SK-N-MC (cell line): ENCODE results near the gene PXMP2.

ENCODE experiments used
- EZH2 ChIP-seq: fragments of 200-600 bp; sonication (generic); IDR thresholded peaks from one replicate; pipeline ENCODE4 v1.6.1; 2017; ENCODE audit warnings: antibody characterized with exemption
- FOXP2 ChIP-seq: optimal IDR thresholded peaks from 2 replicates; pipeline ENCODE3; 2011; ENCODE audit warnings: mild to moderate bottlenecking, moderate library complexity; ENCODE audit not compliant: insufficient read depth; ENCODE audit errors: extremely low read length, control extremely low read depth
- POLR2AphosphoS5 ChIP-seq: IDR thresholded peaks from 2 replicates; pipeline ENCODE4 v1.6.1; 2012; ENCODE audit warnings: mild to moderate bottlenecking, low read depth, low read length, borderline replicate concordance

DNA sequence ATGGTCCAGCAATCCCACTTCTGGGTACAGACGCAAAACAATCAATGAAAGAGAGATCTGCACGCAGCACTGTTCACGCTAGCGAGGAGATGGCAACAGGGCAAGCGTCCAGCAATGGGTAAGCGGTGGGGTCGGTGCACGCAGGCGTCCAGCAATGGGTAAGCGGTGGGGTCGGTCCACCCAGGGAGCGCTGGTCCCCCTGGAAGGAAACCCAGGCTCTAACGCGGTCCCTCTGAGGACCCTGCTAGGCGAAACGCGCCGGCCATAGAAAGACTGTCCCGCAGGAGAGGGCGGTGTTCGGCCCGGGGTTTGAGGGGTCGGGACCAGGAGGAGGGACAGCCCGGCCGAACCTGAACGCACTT, 22.6 kb downstream of the PXMP2 start:
- no peak for TF ChIP-seq POLR2AphosphoS5
- no peak for TF ChIP-seq EZH2
- no peak for TF ChIP-seq FOXP2
